Ovary (tissue), 3 donors: ENCODE results near the gene SCARF2.
A peak's percentile ranks its signal among the peaks of the same experiment; 100 is the strongest.

Experiments
- CTCF ChIP-seq, 3 donors: fragments of 450-650 bp in 2 of 3; fragments of 200-600 bp in 1 of 3; IDR thresholded peaks; one replicate each; pipeline versions ENCODE4 v1.5.1 to v1.8.0; 2016 to 2022; ENCODE audit warnings: antibody characterized with exemption in 3 of 3, mild to moderate bottlenecking in 1 of 3
- EP300 ChIP-seq: sonication (generic); formaldehyde crosslinking; IDR thresholded peaks from one replicate; pipeline ENCODE4 v1.6.1; 2017; ENCODE audit warnings: antibody characterized with exemption
- POLR2A ChIP-seq: fragments of 450-650 bp; IDR thresholded peaks from one replicate; pipeline ENCODE4 v1.6.1; 2017; ENCODE audit warnings: antibody characterized with exemption, mild to moderate bottlenecking, moderate library complexity
- donor health status: DM: no; HTN: no; CAD: no.

GRCh38 chr22:20418211-20418788, 19.3 kb downstream of the SCARF2 start:
- TF ChIP-seq POLR2A, result no peak
- peak; percentile 77 to 85 (median 84) for TF ChIP-seq CTCF (IDR thresholded peaks at IDR 0.05)
- TF ChIP-seq EP300, result no peak
